Liver (tissue), 3 donors: ENCODE measurements around the gene CST9.

Source experiments
- GABPA ChIP-seq, 2 donors: IDR thresholded peaks in 1 of 2; conservative IDR thresholded peaks in 1 of 2; 2 replicates each; pipeline ENCODE4 v1.6.1; 2016; ENCODE audit warnings: antibody characterized with exemption in 2 of 2, mild to moderate bottlenecking in 1 of 2, moderate library complexity in 1 of 2
- JUND ChIP-seq, 2 donors: IDR thresholded peaks; 2 replicates each; pipeline ENCODE4 v1.6.1; 2016; ENCODE audit warnings: antibody characterized with exemption in 2 of 2
- SP1 ChIP-seq: IDR thresholded peaks from 2 replicates; pipeline ENCODE4 v1.6.1; 2018; ENCODE audit warnings: antibody characterized with exemption, mild to moderate bottlenecking
- TAF1 ChIP-seq: conservative IDR thresholded peaks from 2 replicates; pipeline ENCODE4 v1.6.1; 2016; ENCODE audit warnings: antibody characterized with exemption, mild to moderate bottlenecking
- YY1 ChIP-seq: IDR thresholded peaks from 2 replicates; pipeline ENCODE4 v1.6.1; 2016; ENCODE audit warnings: antibody characterized with exemption, mild to moderate bottlenecking
- TF ChIP-seq, protein P1 (sequence below): IDR thresholded peaks from 2 replicates; pipeline ENCODE4 v1.6.1; 2016; ENCODE audit warnings: antibody characterized with exemption, mild to moderate bottlenecking
- TF ChIP-seq, protein P2 (sequence below): fragments of 150-350 bp; IDR thresholded peaks from 2 replicates; pipeline ENCODE4 v1.5.1; 2017; ENCODE audit warnings: improper control_type of control experiment, low read depth, low read length; ENCODE audit not compliant: missing input control
- donor health status: healthy.
- donor health status: healthy.

DNA sequence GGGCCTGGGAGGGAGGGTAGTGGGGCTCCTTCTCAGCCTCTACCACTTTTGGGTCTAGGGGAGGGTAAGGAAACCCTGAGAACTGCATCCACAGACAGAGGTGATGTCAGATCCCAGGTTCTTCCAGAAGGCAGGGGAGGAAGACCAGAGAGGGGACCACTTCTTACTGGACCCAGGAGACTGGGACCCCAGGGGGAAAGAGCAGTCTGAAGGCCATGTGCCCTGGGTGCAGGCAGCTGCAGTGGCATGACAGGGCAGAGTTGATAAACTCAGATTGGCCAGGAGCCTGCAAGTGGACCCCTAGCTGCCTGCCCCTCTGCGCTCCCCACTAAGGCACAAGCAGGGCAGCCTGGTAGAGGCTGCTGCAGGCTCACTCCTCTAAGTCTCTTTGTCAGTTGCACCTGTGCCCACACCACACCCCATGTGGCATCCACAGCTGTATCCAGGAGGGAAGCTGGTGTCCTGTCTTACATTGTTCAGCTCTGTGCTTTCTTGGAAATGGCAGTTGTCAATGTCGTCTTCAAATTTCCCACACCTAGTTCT lies 40.1 kb downstream of the CST9 start:
- no peak for TF ChIP-seq TAF1
- TF ChIP-seq JUND (IDR thresholded peaks at IDR 0.05): no peak
- no peak for TF ChIP-seq YY1
- TF ChIP-seq GABPA (IDR thresholded peaks at IDR 0.05 in 1 of 2, conservative IDR thresholded peaks at IDR 0.05 in 1 of 2): no peak
- no peak for TF ChIP-seq SP1
- TF ChIP-seq, protein P1, sequence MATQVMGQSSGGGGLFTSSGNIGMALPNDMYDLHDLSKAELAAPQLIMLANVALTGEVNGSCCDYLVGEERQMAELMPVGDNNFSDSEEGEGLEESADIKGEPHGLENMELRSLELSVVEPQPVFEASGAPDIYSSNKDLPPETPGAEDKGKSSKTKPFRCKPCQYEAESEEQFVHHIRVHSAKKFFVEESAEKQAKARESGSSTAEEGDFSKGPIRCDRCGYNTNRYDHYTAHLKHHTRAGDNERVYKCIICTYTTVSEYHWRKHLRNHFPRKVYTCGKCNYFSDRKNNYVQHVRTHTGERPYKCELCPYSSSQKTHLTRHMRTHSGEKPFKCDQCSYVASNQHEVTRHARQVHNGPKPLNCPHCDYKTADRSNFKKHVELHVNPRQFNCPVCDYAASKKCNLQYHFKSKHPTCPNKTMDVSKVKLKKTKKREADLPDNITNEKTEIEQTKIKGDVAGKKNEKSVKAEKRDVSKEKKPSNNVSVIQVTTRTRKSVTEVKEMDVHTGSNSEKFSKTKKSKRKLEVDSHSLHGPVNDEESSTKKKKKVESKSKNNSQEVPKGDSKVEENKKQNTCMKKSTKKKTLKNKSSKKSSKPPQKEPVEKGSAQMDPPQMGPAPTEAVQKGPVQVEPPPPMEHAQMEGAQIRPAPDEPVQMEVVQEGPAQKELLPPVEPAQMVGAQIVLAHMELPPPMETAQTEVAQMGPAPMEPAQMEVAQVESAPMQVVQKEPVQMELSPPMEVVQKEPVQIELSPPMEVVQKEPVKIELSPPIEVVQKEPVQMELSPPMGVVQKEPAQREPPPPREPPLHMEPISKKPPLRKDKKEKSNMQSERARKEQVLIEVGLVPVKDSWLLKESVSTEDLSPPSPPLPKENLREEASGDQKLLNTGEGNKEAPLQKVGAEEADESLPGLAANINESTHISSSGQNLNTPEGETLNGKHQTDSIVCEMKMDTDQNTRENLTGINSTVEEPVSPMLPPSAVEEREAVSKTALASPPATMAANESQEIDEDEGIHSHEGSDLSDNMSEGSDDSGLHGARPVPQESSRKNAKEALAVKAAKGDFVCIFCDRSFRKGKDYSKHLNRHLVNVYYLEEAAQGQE: no peak
- TF ChIP-seq, protein P2, sequence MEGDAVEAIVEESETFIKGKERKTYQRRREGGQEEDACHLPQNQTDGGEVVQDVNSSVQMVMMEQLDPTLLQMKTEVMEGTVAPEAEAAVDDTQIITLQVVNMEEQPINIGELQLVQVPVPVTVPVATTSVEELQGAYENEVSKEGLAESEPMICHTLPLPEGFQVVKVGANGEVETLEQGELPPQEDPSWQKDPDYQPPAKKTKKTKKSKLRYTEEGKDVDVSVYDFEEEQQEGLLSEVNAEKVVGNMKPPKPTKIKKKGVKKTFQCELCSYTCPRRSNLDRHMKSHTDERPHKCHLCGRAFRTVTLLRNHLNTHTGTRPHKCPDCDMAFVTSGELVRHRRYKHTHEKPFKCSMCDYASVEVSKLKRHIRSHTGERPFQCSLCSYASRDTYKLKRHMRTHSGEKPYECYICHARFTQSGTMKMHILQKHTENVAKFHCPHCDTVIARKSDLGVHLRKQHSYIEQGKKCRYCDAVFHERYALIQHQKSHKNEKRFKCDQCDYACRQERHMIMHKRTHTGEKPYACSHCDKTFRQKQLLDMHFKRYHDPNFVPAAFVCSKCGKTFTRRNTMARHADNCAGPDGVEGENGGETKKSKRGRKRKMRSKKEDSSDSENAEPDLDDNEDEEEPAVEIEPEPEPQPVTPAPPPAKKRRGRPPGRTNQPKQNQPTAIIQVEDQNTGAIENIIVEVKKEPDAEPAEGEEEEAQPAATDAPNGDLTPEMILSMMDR: no peak
